GM19238 (cell line): Measurements from ENCODE around the gene DST.
"Not testable (repeated sequence)": the region's sequence is repeated elsewhere in the genome, so short reads cannot be mapped to it uniquely, and the experiment has no call there.

Source experiments
- DNase-seq: peaks from one replicate; pipeline ENCODE4 v3.0.0; 2011; ENCODE audit warnings: low spot score; ENCODE audit not compliant: insufficient read length

DST gene

GRCh38 chr6:56517155-56517745, 125.4 kb downstream of the DST start:
- DNase-seq: no peak

- DNase-seq: no peak
Measured at GRCh38 chr6:56516003-56516402, 126.7 kb downstream of the DST start.

- DNase-seq: no peak
Measured at GRCh38 chr6:56515081-56515905, 127.4 kb downstream of the DST start.

- DNase-seq: no peak
Measured at GRCh38 chr6:56514395-56514794, 128.3 kb downstream of the DST start.

- no peak for DNase-seq
Measured at GRCh38 chr6:56513631-56514030, 129.1 kb downstream of the DST start.

- DNase-seq: no peak
Measured at GRCh38 chr6:56511591-56511990, 131.1 kb downstream of the DST start.

DNA sequence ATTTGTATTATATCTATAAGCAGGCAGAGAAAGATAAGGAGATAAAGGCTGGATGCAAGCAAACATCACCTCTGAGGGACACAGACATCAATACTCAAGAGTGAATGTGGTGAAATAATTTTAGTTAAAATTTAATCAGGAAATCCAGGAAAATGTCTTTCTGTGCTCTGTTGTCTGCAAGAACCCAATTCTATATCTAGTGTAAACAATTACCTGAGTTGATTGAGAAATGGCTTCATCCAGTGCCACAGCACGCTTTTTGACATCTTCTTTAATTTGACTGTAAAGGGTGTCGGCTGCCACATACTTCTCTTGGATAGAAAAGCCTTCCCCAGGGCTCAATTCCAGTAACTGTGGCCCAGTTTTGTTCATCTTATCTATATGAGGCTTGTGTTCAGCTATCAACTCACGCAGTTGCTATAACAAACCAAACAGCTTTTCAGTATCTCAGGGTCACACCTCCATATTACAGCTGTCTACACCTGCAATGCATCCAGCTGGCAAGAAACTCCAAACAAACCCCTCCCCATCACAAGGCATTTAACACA, 131.6 kb downstream of the DST start:
- DNase-seq: no peak

DNA sequence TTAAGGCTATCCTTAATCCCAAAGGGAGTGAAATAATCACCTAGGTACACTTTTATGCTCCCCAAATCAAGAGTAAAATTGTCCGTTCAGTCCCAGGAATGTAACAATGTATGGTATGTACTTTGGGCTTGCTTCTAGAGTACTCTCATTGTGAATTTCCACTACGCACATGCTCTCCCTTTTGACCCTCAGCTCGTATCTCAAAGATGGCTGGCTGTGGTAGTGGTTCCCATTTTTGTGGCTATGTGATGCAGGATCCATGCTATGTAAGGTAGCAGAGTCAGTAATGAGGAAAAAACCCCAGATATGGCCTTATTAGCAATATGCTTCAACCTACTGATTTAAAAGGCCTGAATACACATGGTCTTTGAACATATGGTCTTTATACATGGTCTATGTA, 133.7 kb downstream of the DST start:
- no peak for DNase-seq

GRCh38 chr6:56507517-56507916, 135.2 kb downstream of the DST start:
- no peak for DNase-seq

DNA sequence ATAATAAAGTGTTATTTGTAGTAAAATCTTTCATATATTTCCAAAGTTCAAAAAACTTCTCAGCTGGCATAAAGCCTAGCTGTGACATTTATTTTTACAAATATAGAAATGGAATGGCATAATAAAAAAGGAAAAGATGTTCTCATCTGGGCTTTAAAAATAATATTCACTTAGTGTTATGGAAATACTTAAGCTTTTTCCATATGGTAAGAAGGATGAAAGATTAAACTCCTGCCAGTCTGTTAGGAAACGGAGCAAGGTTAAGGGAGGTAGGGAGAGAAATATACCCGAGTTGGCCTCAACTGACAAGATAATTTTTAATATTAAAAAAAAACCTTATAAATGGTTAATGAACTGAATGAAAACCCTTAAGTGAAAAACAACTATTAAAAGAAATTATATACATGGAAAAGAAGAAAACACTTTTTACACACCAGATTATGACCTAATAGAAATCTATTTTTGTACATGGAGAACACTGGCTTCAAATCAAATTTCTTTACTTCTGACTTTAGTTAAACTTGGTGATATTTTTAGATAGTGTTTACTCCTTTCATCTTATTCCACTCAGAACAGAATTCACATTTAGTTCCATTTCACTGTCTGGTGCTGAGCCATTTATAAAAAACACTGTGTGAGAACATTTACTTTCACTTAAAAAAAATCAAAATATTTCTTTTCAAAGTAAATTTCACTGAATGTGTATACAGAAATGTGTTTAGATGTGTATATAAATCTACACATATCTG, 137.0 kb downstream of the DST start:
- no peak for DNase-seq

GRCh38 chr6:56501993-56502392, 140.7 kb downstream of the DST start:
- no peak for DNase-seq

GRCh38 chr6:56499095-56499494, 143.6 kb downstream of the DST start:
- no peak for DNase-seq

GRCh38 chr6:56497691-56498090, 145.0 kb downstream of the DST start:
- DNase-seq: no peak

GRCh38 chr6:56497240-56497639, 145.4 kb downstream of the DST start:
- DNase-seq: no peak

GRCh38 chr6:56496650-56497049, 146.0 kb downstream of the DST start:
- DNase-seq: not testable (repeated sequence)

DNA sequence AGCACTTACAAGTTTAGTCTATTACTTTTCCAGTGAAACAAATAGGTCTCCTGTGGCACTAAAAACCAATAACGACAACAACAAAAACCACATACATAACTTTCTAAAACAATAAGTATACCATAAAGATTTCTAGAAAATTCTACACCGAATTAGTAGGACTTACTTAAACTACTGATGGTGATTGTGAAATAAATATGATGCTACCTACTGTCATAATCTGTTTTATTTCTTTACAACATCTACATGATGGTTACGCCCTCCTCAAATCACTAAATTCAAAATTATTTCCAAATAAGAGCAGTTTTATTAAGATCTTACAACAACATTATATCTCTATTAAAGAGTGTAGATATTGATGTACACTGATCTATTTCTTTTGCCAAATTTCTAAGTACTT, 147.0 kb downstream of the DST start:
- DNase-seq: no peak

DNA sequence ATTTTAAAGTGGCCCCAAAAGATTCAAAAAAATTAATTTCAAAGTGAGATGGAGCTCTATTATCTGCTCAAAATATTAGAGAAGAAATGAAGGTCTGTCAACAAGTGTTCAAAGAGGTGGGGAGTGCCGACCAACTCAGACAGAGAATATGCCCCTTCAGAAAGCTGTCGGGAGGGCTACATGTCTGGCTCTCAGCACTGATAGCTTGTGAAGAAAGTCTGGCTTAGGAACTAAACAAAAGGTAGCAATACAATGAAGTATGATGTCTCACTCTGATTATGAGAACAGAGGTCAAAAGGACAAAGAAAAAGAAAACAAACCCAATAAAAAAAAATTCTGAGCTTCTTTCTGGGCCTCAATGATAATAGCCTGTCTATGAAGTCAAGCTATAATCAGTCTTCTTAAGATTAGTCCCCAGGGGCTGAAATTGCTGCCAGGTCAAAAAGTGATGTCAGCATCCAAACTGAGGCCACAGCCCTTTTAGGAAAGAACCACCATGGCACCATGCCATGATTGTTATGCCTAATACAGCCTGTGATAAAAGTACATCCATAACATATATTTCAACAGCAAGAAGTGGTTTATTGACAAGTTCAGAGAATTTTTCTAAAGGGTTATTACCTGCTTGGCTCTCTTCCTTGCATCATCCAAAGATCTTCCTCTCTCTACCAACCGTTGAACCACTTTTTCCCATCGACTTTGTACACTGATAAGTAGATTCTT, 150.9 kb downstream of the DST start:
- no peak for DNase-seq

DNA sequence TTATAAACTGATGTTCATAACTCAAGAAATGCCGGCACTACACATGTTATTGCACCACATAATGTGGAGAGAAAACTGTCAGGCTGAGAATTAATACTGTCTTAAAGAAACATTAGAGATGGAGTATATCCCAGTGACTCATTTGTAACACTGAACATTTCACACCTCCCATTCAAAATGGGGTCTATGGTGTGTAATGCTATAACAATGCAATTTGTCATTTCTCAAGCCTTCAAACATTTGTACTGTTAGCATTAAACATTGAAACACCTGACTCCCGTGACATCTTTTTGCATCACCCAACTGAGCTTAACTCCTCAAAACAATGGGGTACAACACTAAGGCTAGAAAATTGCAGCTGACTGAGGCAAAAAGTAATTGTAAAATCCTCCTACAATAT, 151.7 kb downstream of the DST start:
- no peak for DNase-seq

DNA sequence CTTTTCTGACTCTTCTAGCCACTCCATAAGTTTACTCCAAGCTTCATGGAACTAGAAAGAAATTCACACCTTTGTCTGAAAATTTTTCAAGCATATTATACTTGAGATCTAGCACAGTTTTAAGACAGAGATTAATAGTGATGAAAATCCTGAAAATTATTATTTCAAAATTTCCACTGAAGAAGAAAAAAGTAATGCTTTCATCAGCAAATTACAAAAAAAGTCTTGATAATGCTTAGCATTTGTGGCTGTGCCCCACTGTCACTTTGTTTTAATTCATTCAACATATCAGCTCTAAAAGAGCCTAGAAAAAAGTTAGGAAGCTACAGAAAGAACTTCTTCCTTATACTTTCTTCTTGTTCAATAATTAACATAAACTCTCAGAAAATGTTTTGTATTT, 153.1 kb downstream of the DST start:
- DNase-seq: no peak

- no peak for DNase-seq
Measured at GRCh38 chr6:56488281-56488680, 154.4 kb downstream of the DST start.

DNA sequence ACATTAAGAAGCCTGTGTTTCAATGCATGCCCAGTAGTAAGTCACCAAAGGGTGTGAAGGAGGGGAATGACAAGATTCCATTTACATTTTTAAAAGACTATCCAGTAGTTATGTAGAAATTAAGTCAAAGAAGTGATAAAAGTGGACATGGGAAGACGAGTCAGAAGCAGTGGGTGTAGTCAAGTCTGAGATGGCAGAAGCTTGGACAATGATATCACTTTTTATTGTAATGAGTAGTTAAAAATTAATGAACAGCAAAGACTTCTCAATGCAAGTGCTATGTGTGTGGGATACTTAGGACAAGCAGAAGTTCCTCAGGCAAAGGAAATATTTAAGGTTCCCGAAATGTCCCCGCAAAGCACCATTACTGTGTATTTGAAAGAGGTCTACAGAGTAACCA, 156.0 kb downstream of the DST start:
- DNase-seq: no peak

- DNase-seq: no peak
Measured at GRCh38 chr6:56484669-56485068, 158.0 kb downstream of the DST start.
